Measurements from ENCODE around the gene GALNT14.

GALNT14 gene

GRCh38 chr2:31071741-31072140 lies 66.5 kb downstream of the GALNT14 start:
- no peak overlapping the region for H3K4me3 ChIP-seq (ENCODE audit: low read depth, low read length)
- no peak for TF ChIP-seq CTCF (IDR thresholded peaks at IDR 0.05; ENCODE audit: insufficient read depth, low read depth, low read length, missing control alignments)
- DNase-seq (ENCODE audit: low read depth), result no peak

GRCh38 chr2:31070339-31071125 lies 67.7 kb downstream of the GALNT14 start:
- no peak for TF ChIP-seq CTCF (IDR thresholded peaks at IDR 0.05; ENCODE audit: insufficient read depth, low read depth, low read length, missing control alignments)
- DNase-seq (ENCODE audit: low read depth), result no peak

GRCh38 chr2:31069643-31070325 lies 68.5 kb downstream of the GALNT14 start:
- DNase-seq (ENCODE audit: low read depth), result no peak
- no peak overlapping the region for H3K4me3 ChIP-seq (ENCODE audit: low read depth, low read length)
- no peak for TF ChIP-seq CTCF (IDR thresholded peaks at IDR 0.05; ENCODE audit: insufficient read depth, low read depth, low read length, missing control alignments)

More at GRCh38 chr2:31070339-31071125, 67.7 kb downstream of the GALNT14 start:
- H3K4me3 ChIP-seq (ENCODE audit: low read depth, low read length), result no peak overlapping the region

DNA sequence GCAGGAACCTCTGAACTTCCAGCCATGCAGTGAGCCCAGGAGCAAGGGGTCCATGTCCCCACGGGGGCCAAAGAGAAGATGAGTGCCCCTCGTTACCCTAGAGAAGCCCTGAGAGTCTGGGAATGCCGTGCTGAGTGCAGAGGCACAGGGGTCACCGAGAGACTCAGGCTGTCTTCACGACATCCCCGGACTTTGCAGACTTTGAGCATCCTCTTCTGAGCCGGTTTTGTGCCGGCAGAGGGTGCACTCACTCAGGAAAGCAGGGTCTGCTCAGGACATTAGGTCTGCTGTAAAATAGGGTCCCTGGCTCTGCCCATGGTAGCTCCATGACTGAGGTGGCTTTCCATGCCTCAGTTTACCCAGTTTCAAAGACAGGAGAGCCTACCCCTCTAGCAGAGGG lies 71.0 kb downstream of the GALNT14 start:
- no peak for TF ChIP-seq CTCF (IDR thresholded peaks at IDR 0.05; ENCODE audit: insufficient read depth, low read depth, low read length, missing control alignments)
- DNase-seq (ENCODE audit: low read depth), result no peak
- no peak overlapping the region for H3K4me3 ChIP-seq (ENCODE audit: low read depth, low read length)

- DNase-seq (ENCODE audit: low read depth), result no peak
- H3K4me3 ChIP-seq (ENCODE audit: low read depth, low read length), result no peak overlapping the region
- TF ChIP-seq CTCF (IDR thresholded peaks at IDR 0.05; ENCODE audit: insufficient read depth, low read depth, low read length, missing control alignments), result no peak
Observed at GRCh38 chr2:31066551-31066950, 71.7 kb downstream of the GALNT14 start.

DNA sequence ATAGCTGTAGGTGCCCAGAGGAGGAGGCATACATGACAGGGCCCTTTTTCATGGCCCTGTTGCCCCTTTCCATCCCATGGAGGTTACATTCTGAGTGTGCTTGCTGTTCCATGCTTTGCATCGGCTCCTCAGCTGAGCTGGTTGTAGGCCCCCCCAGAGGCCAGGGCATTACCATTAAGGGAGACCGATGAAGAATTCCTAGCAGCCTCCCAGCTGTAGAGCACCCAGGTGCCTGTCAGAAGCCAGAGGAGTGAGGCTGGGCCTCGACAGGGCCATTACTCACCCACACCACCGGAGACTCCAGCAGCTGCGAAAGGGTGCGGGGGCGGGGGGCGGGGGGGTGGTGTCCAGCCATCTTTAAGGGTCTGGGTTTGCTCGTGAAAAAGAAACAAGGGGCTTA lies 72.2 kb downstream of the GALNT14 start:
- H3K4me3 ChIP-seq (ENCODE audit: low read depth, low read length), result no peak overlapping the region
- DNase-seq (ENCODE audit: low read depth), result no peak
- TF ChIP-seq CTCF (IDR thresholded peaks at IDR 0.05; ENCODE audit: insufficient read depth, low read depth, low read length, missing control alignments), result no peak
